HepG2 (cell line): Measurements from ENCODE around the gene ZNF514. TPM values are rescaled to one million over a fixed set of nuclear protein-coding genes. Genes with fewer than 3 reads are reported as not detected.

Experiments used
- ADNP ChIP-seq: sonication (generic); formaldehyde crosslinking; IDR thresholded peaks from 2 replicates; pipeline ENCODE4 v1.4.0; 2020; ENCODE audit warnings: missing genetic modification reagents
- ARNT ChIP-seq: fragments of 450-650 bp; IDR thresholded peaks from 2 replicates; pipeline ENCODE4 v1.6.1; 2017
- ATF7-NPFF ChIP-seq: sonication (generic); formaldehyde crosslinking; IDR thresholded peaks from 2 replicates; pipeline ENCODE4 v1.8.1; 2023; ENCODE audit warnings: mild to moderate bottlenecking, low read depth, missing genetic modification reagents, moderate library complexity
- CEBPG ChIP-seq: IDR thresholded peaks from 2 replicates; pipeline ENCODE4 v1.6.1; 2016
- EED ChIP-seq: sonication (generic); formaldehyde crosslinking; IDR thresholded peaks from 2 replicates; pipeline ENCODE4 v1.5.0; 2020; ENCODE audit warnings: mild to moderate bottlenecking, missing genetic modification reagents
- FOXP1 ChIP-seq, 2 experiments: fragments of 450-650 bp in 1 of 2; IDR thresholded peaks; 2 replicates each; pipeline ENCODE4 v1.6.1; 2017 to 2018; ENCODE audit warnings: antibody characterized with exemption in 1 of 2
- HOXA5 ChIP-seq: sonication (generic); formaldehyde crosslinking; IDR thresholded peaks from 2 replicates; pipeline ENCODE4 v1.4.0; 2020; ENCODE audit warnings: missing genetic modification reagents
- ISL2 ChIP-seq: sonication (generic); formaldehyde crosslinking; IDR thresholded peaks from 2 replicates; pipeline ENCODE4 v1.5.0; 2020; ENCODE audit warnings: missing genetic modification reagents
- JDP2 ChIP-seq: sonication (generic); formaldehyde crosslinking; IDR thresholded peaks from 2 replicates; pipeline ENCODE4 v1.8.1; 2022; ENCODE audit warnings: missing genetic modification reagents, borderline replicate concordance
- MIER3 ChIP-seq: IDR thresholded peaks from 2 replicates; pipeline ENCODE4 v1.6.1; 2016; ENCODE audit warnings: missing compliant biosample characterization, borderline replicate concordance
- PAWR ChIP-seq: sonication (generic); formaldehyde crosslinking; IDR thresholded peaks from 2 replicates; pipeline ENCODE4 v1.4.0; 2020; ENCODE audit warnings: missing genetic modification reagents, mild to moderate bottlenecking, borderline replicate concordance
- STAT6 ChIP-seq: sonication (generic); formaldehyde crosslinking; IDR thresholded peaks from 2 replicates; pipeline ENCODE4 v1.4.0; 2020; ENCODE audit warnings: missing genetic modification reagents, mild to moderate bottlenecking, borderline replicate concordance
- TBL1XR1 ChIP-seq: fragments of 150-350 bp; IDR thresholded peaks from 2 replicates; pipeline ENCODE4 v1.6.1; 2014; ENCODE audit warnings: borderline replicate concordance, low read length; ENCODE audit not compliant: partially characterized antibody
- TCF12 ChIP-seq, 2 experiments: fragments of 450-650 bp in 1 of 2; sonication (generic) in 1 of 2; formaldehyde crosslinking in 1 of 2; IDR thresholded peaks; 2 replicates each; pipeline versions ENCODE4 v1.6.1 to v1.8.0; 2017 to 2022; ENCODE audit warnings: antibody characterized with exemption in 1 of 2, mild to moderate bottlenecking in 1 of 2, missing genetic modification reagents in 1 of 2, moderate library complexity in 1 of 2
- YY1 ChIP-seq: IDR thresholded peaks from 2 replicates; pipeline ENCODE4 v1.6.1; 2011; ENCODE audit warnings: low read length, low read depth, moderate library complexity, mild to moderate bottlenecking; ENCODE audit not compliant: insufficient read depth, insufficient replicate concordance
- ZNF274 ChIP-seq: sonication (generic); formaldehyde crosslinking; IDR thresholded peaks from 2 replicates; pipeline ENCODE4 v1.5.1; 2020; ENCODE audit warnings: mild to moderate bottlenecking, missing genetic modification reagents
- polyA plus RNA-seq, 8 experiments: library from polyadenylated mRNA; depleted of rRNA in 3 of 8; stranded (reverse) in 7 of 8; unstranded in 1 of 8; fragments of >200 nt; fragmentation: Illumina TruSeq in 4 of 8; extraction: Trizol in 4 of 8; gene quantifications; 2 replicates each; pipeline versions ENCODE4 v1.2.1 to v1.2.3, GENCODE V29; 2011 to 2016; ENCODE audit warnings: low read depth in 4 of 8, missing spikeins in 1 of 8, mixed read lengths in 1 of 8; ENCODE audit not compliant: insufficient read depth in 1 of 8
- total RNA-seq, 5 experiments: library from RNA; depleted of rRNA; stranded (reverse); fragments of >200 nt; fragmentation: Illumina TruSeq; extraction: Trizol; gene quantifications; 2 replicates each; pipeline ENCODE4 v1.2.3, GENCODE V29; 2016; ENCODE audit warnings: low read depth in 1 of 5
- TF ChIP-seq, protein P1 (sequence below): sonication (generic); formaldehyde crosslinking; IDR thresholded peaks from 2 replicates; pipeline ENCODE4 v1.9.0; 2021; ENCODE audit warnings: mild to moderate bottlenecking, missing genetic modification reagents
- TF ChIP-seq, protein P2 (sequence below): sonication (generic); formaldehyde crosslinking; IDR thresholded peaks from 2 replicates; pipeline ENCODE4 v1.4.0; 2020; ENCODE audit warnings: low read depth, mild to moderate bottlenecking, missing genetic modification reagents

Gene ZNF514
- total and polyA plus RNA-seq, 2 of the 13 experiments (the other 11 are each of a cell fraction or from before 2014, with no cell fraction given), result 15.2 to 18.7 TPM

- peak; percentile 98 for TF ChIP-seq YY1
- TF ChIP-seq TBL1XR1, result peak; percentile 73
- TF ChIP-seq HOXA5, result peak; percentile 51; the same call in 1 of the 2 replicates
- TF ChIP-seq CEBPG (CRISPR knock-in tag), result peak; percentile 11; the same call in 1 of the 2 replicates
- TF ChIP-seq STAT6 (CRISPR knock-in tag), result peak; percentile 89; the same call in 1 of the 2 replicates
- peak; percentile 82; the same call in 1 of the 2 replicates for TF ChIP-seq EED (CRISPR knock-in tag)
- TF ChIP-seq JDP2 (CRISPR knock-in tag), result peak; percentile 56; the same call in 1 of the 2 replicates
- TF ChIP-seq ARNT, result no peak
- peak; percentile 72 for TF ChIP-seq ATF7-NPFF
- peak; percentile 61 for TF ChIP-seq ISL2
- no peak for TF ChIP-seq TCF12 (IDR thresholded peaks at IDR 0.05)
- TF ChIP-seq TCF12 (CRISPR knock-in tag; IDR thresholded peaks at IDR 0.05), result no peak
- TF ChIP-seq, protein P1, sequence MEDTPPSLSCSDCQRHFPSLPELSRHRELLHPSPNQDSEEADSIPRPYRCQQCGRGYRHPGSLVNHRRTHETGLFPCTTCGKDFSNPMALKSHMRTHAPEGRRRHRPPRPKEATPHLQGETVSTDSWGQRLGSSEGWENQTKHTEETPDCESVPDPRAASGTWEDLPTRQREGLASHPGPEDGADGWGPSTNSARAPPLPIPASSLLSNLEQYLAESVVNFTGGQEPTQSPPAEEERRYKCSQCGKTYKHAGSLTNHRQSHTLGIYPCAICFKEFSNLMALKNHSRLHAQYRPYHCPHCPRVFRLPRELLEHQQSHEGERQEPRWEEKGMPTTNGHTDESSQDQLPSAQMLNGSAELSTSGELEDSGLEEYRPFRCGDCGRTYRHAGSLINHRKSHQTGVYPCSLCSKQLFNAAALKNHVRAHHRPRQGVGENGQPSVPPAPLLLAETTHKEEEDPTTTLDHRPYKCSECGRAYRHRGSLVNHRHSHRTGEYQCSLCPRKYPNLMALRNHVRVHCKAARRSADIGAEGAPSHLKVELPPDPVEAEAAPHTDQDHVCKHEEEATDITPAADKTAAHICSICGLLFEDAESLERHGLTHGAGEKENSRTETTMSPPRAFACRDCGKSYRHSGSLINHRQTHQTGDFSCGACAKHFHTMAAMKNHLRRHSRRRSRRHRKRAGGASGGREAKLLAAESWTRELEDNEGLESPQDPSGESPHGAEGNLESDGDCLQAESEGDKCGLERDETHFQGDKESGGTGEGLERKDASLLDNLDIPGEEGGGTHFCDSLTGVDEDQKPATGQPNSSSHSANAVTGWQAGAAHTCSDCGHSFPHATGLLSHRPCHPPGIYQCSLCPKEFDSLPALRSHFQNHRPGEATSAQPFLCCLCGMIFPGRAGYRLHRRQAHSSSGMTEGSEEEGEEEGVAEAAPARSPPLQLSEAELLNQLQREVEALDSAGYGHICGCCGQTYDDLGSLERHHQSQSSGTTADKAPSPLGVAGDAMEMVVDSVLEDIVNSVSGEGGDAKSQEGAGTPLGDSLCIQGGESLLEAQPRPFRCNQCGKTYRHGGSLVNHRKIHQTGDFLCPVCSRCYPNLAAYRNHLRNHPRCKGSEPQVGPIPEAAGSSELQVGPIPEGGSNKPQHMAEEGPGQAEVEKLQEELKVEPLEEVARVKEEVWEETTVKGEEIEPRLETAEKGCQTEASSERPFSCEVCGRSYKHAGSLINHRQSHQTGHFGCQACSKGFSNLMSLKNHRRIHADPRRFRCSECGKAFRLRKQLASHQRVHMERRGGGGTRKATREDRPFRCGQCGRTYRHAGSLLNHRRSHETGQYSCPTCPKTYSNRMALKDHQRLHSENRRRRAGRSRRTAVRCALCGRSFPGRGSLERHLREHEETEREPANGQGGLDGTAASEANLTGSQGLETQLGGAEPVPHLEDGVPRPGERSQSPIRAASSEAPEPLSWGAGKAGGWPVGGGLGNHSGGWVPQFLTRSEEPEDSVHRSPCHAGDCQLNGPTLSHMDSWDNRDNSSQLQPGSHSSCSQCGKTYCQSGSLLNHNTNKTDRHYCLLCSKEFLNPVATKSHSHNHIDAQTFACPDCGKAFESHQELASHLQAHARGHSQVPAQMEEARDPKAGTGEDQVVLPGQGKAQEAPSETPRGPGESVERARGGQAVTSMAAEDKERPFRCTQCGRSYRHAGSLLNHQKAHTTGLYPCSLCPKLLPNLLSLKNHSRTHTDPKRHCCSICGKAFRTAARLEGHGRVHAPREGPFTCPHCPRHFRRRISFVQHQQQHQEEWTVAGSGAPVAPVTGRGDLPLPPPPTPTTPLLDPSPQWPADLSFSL (CRISPR knock-in tag), result peak; percentile 82
- TF ChIP-seq ZNF274 (CRISPR knock-in tag), result peak; percentile 91
- no peak for TF ChIP-seq PAWR
- TF ChIP-seq, protein P2, sequence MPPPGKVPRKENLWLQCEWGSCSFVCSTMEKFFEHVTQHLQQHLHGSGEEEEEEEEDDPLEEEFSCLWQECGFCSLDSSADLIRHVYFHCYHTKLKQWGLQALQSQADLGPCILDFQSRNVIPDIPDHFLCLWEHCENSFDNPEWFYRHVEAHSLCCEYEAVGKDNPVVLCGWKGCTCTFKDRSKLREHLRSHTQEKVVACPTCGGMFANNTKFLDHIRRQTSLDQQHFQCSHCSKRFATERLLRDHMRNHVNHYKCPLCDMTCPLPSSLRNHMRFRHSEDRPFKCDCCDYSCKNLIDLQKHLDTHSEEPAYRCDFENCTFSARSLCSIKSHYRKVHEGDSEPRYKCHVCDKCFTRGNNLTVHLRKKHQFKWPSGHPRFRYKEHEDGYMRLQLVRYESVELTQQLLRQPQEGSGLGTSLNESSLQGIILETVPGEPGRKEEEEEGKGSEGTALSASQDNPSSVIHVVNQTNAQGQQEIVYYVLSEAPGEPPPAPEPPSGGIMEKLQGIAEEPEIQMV (CRISPR knock-in tag), result peak; percentile 76; the same call in 1 of the 2 replicates
- peak; percentile 83 for TF ChIP-seq MIER3
- no peak for TF ChIP-seq ADNP (CRISPR knock-in tag)
- no peak for TF ChIP-seq FOXP1 (IDR thresholded peaks at IDR 0.05)
- no peak for TF ChIP-seq FOXP1 (CRISPR knock-in tag; IDR thresholded peaks at IDR 0.05)
Measured at GRCh38 chr2:95165371-95166064, 5.9 kb upstream of the ZNF514 start, which contains the start of gene ZNF2 (continued).
